ENCODE data around the gene FRMD4B.

GRCh38 chr3:69126216-69126615 lies 259.7 kb downstream of the FRMD4B start:
- TF ChIP-seq GATA2 (IDR thresholded peaks at IDR 0.05; ENCODE audit: low read depth, low read length) (no peak), GATA3 (IDR thresholded peaks at IDR 0.05; ENCODE audit: low read depth, low read length) (no peak)
